GM12864 (cell line): Measurements from ENCODE around the gene SLC44A4.
A peak's percentile ranks its signal among the peaks of the same experiment; 100 is the strongest.
"Not testable (repeated sequence)": the region's sequence is repeated elsewhere in the genome, so short reads cannot be mapped to it uniquely, and the experiment has no call there.

Experiments used
- DNase-seq: peaks from one replicate; pipeline ENCODE4 v3.0.0-alpha.2; 2011; ENCODE audit warnings: low read depth
- H3K4me3 ChIP-seq: 2 replicates; pipeline ENCODE4 v1.5.1; 2011; ENCODE audit warnings: mild to moderate bottlenecking, low read depth, low read length, control low read depth
- TF ChIP-seq, protein P1 (sequence below): IDR thresholded peaks from 2 replicates; pipeline ENCODE4 v1.5.1; 2011; ENCODE audit warnings: low read depth, mild to moderate bottlenecking, moderate library complexity, low read length, control low read depth, inconsistent platforms; ENCODE audit errors: missing control alignments

SLC44A4 gene

DNA sequence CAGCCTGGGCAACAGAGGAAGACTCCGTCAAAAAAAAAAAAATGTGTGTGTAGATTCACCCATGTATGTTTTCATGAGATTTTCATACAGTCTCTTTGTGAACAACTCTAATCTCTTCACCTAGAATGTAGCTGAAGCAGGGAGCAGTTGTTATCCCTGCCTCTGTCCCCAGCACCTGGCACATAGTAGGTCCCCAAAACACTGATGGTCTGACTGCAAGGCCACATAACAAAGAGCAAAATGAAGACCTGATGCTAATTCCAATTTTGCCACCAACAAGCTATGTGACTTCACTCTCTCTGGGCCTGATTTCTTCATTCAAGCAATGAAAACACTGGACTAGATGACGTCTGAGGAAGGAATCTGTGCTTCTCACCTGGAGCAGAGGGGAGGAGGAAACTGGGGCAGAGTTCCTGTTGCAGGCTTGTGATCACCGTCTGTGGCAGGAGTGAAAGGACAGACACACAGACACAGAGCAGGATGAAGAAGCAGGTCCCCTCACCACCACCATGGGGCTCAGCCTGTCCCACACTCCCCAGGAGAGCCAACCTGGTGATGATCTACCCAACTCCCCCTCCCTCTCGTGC lies 4.6 kb downstream of the SLC44A4 start:
- no peak for DNase-seq
- TF ChIP-seq, protein P1, sequence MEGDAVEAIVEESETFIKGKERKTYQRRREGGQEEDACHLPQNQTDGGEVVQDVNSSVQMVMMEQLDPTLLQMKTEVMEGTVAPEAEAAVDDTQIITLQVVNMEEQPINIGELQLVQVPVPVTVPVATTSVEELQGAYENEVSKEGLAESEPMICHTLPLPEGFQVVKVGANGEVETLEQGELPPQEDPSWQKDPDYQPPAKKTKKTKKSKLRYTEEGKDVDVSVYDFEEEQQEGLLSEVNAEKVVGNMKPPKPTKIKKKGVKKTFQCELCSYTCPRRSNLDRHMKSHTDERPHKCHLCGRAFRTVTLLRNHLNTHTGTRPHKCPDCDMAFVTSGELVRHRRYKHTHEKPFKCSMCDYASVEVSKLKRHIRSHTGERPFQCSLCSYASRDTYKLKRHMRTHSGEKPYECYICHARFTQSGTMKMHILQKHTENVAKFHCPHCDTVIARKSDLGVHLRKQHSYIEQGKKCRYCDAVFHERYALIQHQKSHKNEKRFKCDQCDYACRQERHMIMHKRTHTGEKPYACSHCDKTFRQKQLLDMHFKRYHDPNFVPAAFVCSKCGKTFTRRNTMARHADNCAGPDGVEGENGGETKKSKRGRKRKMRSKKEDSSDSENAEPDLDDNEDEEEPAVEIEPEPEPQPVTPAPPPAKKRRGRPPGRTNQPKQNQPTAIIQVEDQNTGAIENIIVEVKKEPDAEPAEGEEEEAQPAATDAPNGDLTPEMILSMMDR: no peak
- H3K4me3 ChIP-seq: no peak overlapping the region

DNA sequence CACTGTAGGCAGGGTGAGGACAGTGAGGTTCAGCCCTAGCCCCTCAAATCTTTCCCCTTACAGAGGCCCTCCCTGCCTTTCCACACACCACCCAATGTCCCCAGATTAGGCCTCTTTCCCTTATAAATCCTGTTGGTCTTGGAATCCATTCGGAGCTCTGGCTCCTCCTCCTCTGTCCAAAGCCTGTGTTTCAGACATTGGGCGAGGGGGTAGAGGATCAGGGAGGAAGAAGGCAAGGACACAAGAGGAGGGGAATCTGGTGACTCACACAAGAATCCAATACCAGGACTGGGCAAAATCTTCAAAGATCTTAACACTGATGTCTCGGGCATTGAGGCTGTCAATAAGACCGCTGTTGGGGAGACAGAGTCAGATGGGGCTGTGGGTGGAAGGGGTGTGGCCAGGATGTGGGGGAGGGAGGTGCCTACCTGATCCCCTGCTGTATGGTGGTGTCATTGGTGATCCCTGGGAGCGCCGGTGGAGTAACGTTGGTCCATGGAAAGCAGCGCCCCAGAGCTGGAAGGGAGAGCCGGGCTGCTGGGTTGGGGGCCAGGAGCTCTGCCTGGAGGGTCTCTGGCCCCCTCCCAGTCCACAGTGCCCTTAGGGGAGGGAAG lies 7.6 kb downstream of the SLC44A4 start:
- no peak overlapping the region for H3K4me3 ChIP-seq
- TF ChIP-seq, protein P1: no peak
- DNase-seq: no peak

DNA sequence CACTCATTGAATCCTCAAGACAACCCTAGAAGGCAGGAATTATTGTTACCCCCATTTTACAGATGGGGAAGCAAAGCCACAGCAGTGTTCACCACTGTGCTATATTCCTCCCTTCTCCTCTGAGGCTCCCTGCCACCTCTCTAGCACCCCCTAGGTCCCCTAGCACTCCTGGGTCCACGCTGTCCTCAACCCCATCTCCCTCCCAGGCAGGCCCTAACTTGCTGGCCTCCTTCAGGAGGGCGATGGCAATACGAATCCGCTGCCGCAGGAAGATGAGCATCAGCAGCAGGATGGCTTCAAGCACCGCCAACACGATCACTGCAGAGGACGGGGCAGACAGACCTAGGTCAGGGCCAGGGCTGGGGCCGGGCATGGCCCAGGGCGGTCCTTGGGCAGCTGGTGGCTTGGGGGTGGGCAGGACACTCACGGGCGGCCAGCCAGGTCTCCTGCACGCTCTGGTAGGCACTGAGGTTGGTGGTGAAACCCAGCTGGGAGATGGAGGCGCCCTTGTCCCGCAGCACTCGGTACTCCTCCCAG lies 8.3 kb downstream of the SLC44A4 start:
- no peak for DNase-seq
- H3K4me3 ChIP-seq: no peak overlapping the region
- TF ChIP-seq, protein P1: peak; percentile 29

DNA sequence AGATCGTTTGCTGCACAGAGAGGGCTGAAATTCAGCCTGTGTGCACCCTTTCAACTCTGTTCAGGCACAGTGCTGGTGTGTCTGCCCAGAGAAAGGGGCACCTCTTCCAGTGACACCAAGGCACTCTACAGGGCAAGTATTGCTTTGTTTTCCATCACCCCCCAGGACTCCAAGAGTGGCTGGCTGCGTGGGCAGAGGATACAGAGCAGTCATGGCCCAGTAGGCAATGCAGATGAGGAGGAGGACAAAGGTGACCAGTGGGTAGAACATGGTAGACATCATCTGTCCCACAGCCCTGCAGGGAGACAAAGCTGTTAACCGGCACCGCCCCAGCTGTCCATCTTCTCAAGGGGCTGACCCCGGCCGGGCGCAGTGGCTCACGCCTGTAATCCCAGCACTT lies 9.5 kb downstream of the SLC44A4 start:
- DNase-seq: no peak
- TF ChIP-seq, protein P1: no peak
- no peak overlapping the region for H3K4me3 ChIP-seq

DNA sequence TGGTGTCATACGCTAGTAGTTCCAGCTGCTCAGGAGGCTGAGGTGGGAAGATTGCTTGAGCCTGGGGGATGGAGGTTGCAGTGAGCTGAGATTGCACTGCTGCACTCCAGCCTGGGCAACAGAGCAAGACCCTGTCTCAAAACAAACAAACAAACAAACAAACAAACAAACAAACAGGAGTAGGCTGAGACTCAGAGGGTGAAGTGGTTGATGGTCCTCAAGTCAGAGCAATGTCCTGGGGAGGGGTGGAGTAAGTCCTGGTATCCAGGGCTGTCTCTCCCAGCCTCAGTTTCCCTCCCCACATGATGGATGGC lies 10.2 kb downstream of the SLC44A4 start:
- H3K4me3 ChIP-seq, DNase-seq: not testable (repeated sequence)

DNA sequence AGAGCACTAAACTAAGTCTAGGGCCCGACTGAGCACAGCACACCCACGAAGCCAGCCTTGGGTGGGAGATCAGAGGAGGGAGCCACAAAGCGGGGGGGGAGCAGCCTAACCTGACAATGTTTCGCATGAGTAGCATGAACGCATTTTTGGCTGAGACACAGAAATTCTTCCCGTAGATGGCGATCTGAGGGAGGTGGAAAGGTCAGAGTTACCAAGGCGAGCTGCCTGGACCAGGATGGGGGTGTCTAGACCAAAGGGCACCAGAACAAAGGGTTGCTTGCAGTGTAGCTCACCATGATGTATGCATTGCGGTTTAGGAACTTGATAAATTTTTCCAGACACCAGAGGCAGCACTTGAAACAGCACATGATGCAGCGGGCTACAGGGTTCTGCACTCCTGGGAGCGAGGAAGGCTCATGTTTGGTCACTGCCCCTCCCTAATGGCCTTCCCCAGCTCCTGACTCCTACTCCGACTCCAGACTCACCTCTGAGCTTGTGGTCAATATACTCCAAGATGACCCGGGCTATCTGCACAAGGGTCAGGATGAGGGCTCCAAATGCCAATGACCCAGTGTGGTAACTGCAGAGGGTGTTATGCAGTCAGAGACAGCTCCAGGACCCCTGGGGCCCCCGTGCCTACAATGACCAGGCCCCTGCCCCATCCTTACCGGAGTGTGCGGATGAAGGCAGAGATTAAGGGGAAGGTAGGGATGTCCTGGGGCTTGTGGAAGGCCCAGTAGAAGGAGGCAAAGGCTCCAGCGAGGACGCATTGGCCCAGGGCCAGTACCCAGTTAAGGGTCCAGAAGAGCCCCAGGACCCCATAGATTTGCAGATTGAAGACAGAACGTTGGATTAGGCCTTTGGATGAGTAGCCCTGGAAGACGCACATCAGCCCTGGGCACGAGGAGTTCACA lies 13.3 kb downstream of the SLC44A4 start:
- no peak overlapping the region for H3K4me3 ChIP-seq
- DNase-seq: no peak
- TF ChIP-seq, protein P1: no peak

DNA sequence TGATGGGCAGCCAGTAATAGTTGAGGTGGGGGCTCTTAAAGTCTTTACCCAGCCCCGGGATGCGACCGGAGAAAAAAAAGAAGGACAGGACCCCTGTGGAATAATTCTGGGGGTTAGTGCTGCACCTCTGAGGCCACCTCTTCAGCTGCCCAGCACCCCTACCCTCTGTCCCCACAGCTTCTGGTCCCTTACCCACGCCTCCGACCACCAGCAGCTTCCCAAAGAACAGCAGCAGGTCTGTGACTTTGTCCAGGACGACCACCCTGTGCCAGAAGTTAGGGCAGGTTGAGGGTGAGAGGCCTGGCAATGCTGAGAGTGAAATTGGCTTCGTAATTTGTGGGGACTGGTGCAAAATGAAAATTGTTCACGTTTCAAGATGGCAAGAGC lies 14.0 kb downstream of the SLC44A4 start:
- TF ChIP-seq, protein P1: no peak
- no peak for DNase-seq
- no peak overlapping the region for H3K4me3 ChIP-seq

DNA sequence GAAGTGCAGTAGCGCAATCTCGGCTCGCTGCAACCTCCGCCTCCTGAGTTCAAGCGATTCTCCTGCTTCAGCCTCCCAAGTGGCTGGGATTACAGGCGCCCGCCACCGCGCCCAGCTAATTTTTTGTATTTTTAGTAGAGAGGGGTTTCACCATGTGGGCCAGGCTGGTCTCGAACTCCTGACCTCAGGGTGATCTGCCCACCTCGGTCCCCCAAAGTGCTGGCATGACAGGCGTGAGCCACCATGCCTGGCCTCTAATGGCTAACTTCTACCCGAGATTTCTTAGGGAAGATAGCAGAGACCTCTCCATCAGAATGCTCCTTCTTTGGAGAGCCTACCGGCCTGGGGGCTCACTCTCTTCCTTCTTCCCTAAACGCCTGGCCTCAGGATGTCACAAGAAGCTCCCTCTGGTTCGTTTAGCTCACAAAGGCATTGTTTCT lies 14.7 kb downstream of the SLC44A4 start:
- not testable (repeated sequence) for DNase-seq
- H3K4me3 ChIP-seq: peak overlapping the region; percentile 73
